ENCODE data around the gene SLC25A34.

DNA sequence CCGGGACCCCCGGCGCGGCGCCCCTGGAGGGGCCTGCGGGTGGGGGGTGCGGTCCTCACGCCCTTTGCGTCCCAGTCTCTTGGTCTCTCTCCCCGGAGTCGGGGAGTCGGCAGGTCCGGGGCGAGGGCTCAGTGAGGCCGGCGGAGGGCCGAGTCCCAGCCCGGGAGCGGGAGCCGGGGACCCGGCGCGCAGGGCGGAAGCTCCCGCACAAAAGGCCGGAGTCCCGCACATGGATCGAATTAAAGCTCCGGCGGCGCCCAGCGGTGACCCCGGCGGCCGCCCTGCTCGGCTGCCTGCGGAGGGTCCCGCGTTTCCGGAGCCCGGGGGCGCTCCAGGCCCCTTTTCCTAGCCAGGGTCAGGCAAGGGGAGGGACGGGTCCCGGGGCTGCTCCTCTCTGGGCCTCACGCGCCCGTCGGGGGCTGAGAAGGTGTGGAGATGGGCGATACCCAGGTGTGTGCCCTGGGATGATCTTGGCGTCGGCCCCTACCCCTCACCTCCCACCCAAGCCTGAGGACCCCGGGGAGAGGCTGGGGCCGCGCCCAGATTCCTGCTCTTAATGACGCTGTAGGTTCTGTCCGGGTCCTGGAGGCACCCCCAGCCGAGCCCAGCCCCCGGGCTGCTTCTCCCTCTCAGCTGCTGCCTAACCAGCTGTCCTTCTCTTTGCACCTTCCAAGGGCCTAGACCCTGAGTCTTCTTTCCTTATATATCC is 23.0 kb downstream of the SLC25A34 start:
- TF ChIP-seq CTCF (IDR thresholded peaks at IDR 0.05): no peak
- no peak for TF ChIP-seq POLR2A (IDR thresholded peaks at IDR 0.05)
